ENCODE results near the gene SLC40A1.

DNA sequence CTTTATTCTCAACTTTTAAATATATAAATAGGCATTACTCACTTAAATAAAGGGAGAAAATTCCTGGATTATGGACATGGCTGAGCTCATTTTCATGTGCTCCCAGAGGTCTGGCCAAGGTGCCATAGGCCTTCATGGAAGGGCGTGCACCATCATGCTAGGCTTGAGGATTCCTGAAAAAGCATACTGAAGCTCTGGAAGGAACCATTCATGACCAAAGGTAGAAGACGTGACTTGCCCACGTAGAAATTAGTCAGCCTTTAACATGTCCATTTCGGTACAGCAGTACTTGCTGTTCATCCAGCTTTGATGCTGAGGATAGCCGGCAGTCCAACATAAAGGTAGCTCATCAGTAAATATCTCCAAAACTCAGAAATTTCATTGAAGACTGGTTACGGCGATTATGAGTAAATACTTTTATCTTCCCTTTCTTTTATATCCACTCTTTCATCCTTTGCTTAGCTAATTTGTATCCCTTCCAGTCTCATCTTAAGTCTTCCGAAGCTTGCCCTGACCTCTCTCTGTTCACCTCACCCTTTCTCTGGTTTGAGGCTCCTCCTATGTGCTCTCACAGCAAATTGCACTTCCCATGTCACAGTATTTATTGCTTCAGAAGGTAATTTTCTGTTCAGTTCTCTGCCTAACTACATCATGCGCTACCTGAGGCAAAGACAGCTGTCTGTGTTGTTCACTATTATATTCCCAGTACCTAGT is 48.4 kb upstream of the SLC40A1 start:
- TF ChIP-seq CTCF (conservative IDR thresholded peaks at IDR 0.05; ENCODE audit: low read length) (no peak), EZH2phosphoT487 (IDR thresholded peaks at IDR 0.05; ENCODE audit: borderline replicate concordance, low read depth, low read length) (no peak)
